Femur (tissue), 1 donor: ENCODE measurements around the gene TRNP1.
A peak's percentile ranks its signal among the peaks of the same experiment; 100 is the strongest.

Experiments
- DNase-seq: peaks from one replicate; pipeline ENCODE4 v3.0.0-alpha.2; 2017

The TRNP1 gene

GRCh38 chr1:27003745-27004470 lies 10.4 kb downstream of the TRNP1 start:
- no peak for DNase-seq

- peak; percentile 72 for DNase-seq
These were observed 11.1 kb downstream of the TRNP1 start for GRCh38 chr1:27004471-27005165.

- DNase-seq = no peak
These were observed 11.7 kb downstream of the TRNP1 start for GRCh38 chr1:27005166-27005530.

GRCh38 chr1:27005648-27006496 lies 12.4 kb downstream of the TRNP1 start:
- no peak for DNase-seq

- no peak for DNase-seq
These were observed 13.2 kb downstream of the TRNP1 start for GRCh38 chr1:27006683-27007082.

- no peak for DNase-seq
These were observed 14.6 kb downstream of the TRNP1 start for GRCh38 chr1:27007909-27008582.

GRCh38 chr1:27009601-27010197 lies 16.2 kb downstream of the TRNP1 start:
- DNase-seq = no peak

GRCh38 chr1:27010226-27010994 lies 16.9 kb downstream of the TRNP1 start:
- DNase-seq = no peak

GRCh38 chr1:27011058-27011764 lies 17.7 kb downstream of the TRNP1 start:
- DNase-seq = no peak

- DNase-seq = no peak
These were observed 18.6 kb downstream of the TRNP1 start for GRCh38 chr1:27011976-27012563.

- DNase-seq = no peak
These were observed 21.8 kb downstream of the TRNP1 start for GRCh38 chr1:27015260-27015659.

- no peak for DNase-seq
These were observed 22.9 kb downstream of the TRNP1 start for GRCh38 chr1:27016376-27016775.

GRCh38 chr1:27017207-27017606 lies 23.7 kb downstream of the TRNP1 start:
- DNase-seq = no peak

- DNase-seq = no peak
These were observed 24.8 kb downstream of the TRNP1 start for GRCh38 chr1:27018316-27018715.

GRCh38 chr1:27021354-27022031 lies 28.0 kb downstream of the TRNP1 start:
- DNase-seq = no peak

- no peak for DNase-seq
These were observed 32.2 kb downstream of the TRNP1 start for GRCh38 chr1:27025718-27026117.

- peak; percentile 82 for DNase-seq
These were observed 33.4 kb downstream of the TRNP1 start for GRCh38 chr1:27026621-27027574.

- DNase-seq = no peak
These were observed 34.2 kb downstream of the TRNP1 start for GRCh38 chr1:27027575-27028250.
